Transverse colon (tissue), 4 donors: ENCODE measurements around the gene ALPK3.

ENCODE experiments used
- POLR2AphosphoS5 ChIP-seq, 3 donors: sonication (generic); formaldehyde crosslinking; IDR thresholded peaks; one replicate each; pipeline ENCODE4 v1.6.1; 2016; ENCODE audit warnings: antibody characterized with exemption in 3 of 3
- TF ChIP-seq, protein P1 (sequence below), 5 experiments: fragments of 200-600 bp in 3 of 5; fragments of 450-650 bp in 2 of 5; sonication (generic) in 3 of 5; IDR thresholded peaks; 1 replicate in 2 of 5; 2 replicates in 3 of 5; pipeline ENCODE4 v1.5.1; 2016 to 2017; ENCODE audit warnings: antibody characterized with exemption in 5 of 5, inconsistent platforms in 3 of 5, mild to moderate bottlenecking in 2 of 5, moderate library complexity in 1 of 5

- TF ChIP-seq, protein P1, sequence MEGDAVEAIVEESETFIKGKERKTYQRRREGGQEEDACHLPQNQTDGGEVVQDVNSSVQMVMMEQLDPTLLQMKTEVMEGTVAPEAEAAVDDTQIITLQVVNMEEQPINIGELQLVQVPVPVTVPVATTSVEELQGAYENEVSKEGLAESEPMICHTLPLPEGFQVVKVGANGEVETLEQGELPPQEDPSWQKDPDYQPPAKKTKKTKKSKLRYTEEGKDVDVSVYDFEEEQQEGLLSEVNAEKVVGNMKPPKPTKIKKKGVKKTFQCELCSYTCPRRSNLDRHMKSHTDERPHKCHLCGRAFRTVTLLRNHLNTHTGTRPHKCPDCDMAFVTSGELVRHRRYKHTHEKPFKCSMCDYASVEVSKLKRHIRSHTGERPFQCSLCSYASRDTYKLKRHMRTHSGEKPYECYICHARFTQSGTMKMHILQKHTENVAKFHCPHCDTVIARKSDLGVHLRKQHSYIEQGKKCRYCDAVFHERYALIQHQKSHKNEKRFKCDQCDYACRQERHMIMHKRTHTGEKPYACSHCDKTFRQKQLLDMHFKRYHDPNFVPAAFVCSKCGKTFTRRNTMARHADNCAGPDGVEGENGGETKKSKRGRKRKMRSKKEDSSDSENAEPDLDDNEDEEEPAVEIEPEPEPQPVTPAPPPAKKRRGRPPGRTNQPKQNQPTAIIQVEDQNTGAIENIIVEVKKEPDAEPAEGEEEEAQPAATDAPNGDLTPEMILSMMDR (IDR thresholded peaks at IDR 0.05) = no peak
- no peak for TF ChIP-seq POLR2AphosphoS5 (IDR thresholded peaks at IDR 0.05)
Measured at GRCh38 chr15:84807228-84807627, 9.9 kb upstream of the ALPK3 start.
